OCI-LY7 (cell line): Measurements from ENCODE around the gene SLC44A3. TPM values are rescaled to one million over a fixed set of nuclear protein-coding genes. Genes with fewer than 3 reads are reported as not detected.

Experiments used
- BruUV-seq: library from RNA; stranded (reverse); fragments of 400-500 nt; replicated peaks from 2 replicates; lab custom pipeline; 2021; lab: Mats Ljungman, UMichigan
- CTCF ChIA-PET: fragments of 300-600 bp; sonication (Branson Sonifier 250); formaldehyde crosslinking; loops from one replicate; lab custom pipeline; 2022; ENCODE audit warnings: antibody characterized with exemption; ENCODE audit not compliant: unreplicated experiment; lab: Charles Lee
- POLR2A ChIA-PET: fragments of 300-600 bp; sonication (Branson Sonifier 250); formaldehyde crosslinking; loops from one replicate; lab custom pipeline; 2022; ENCODE audit warnings: antibody characterized with exemption; lab: Charles Lee
- DNase-seq: peaks from one replicate; pipeline ENCODE4 v3.0.0-alpha.2; 2015; ENCODE audit warnings: low spot score
- H2AFZ ChIP-seq: fragments of 200-600 bp; sonication (generic), shearing (Covaris generic); 2 replicates; pipeline ENCODE4 v1.6.1; 2014; ENCODE audit warnings: mild to moderate bottlenecking, antibody characterized with exemption, low read length, moderate library complexity
- H3K27ac ChIP-seq: fragments of 200-600 bp; sonication (generic); 2 replicates; pipeline ENCODE4 v1.5.1; 2014; ENCODE audit warnings: mixed run types, low read depth, mild to moderate bottlenecking, moderate library complexity, low read length, inconsistent platforms; ENCODE audit not compliant: poor library complexity, severe bottlenecking
- H3K36me3 ChIP-seq: fragments of 200-600 bp; sonication (generic); 2 replicates; pipeline ENCODE4 v1.6.1; 2014; ENCODE audit warnings: mild to moderate bottlenecking, antibody characterized with exemption, low read length, moderate library complexity, mixed read lengths; ENCODE audit not compliant: insufficient read depth
- H3K4me1 ChIP-seq: fragments of 200-600 bp; sonication (generic); 2 replicates; pipeline ENCODE4 v1.5.1; 2014; ENCODE audit warnings: mild to moderate bottlenecking, low read length; ENCODE audit not compliant: insufficient read depth, poor library complexity, severe bottlenecking
- H3K4me2 ChIP-seq: fragments of 200-600 bp; sonication (generic); 2 replicates; pipeline ENCODE4 v1.6.1; 2014; ENCODE audit warnings: mild to moderate bottlenecking, low read length
- H3K4me3 ChIP-seq: fragments of 200-600 bp; sonication (generic); 2 replicates; pipeline ENCODE4 v1.5.1; 2014; ENCODE audit warnings: mild to moderate bottlenecking, low read depth, low read length; ENCODE audit not compliant: poor library complexity, severe bottlenecking
- H3K79me2 ChIP-seq: fragments of 200-600 bp; sonication (generic); 2 replicates; pipeline ENCODE4 v1.6.1; 2016; ENCODE audit warnings: low read depth, mild to moderate bottlenecking, low read length, moderate library complexity, mixed read lengths; ENCODE audit not compliant: insufficient read depth
- H3K9me2 ChIP-seq: fragments of 200-600 bp; sonication (generic); 2 replicates; pipeline ENCODE4 v1.6.1; 2016; ENCODE audit warnings: mild to moderate bottlenecking, low read length, mixed read lengths; ENCODE audit not compliant: insufficient read depth
- H3K9me3 ChIP-seq: fragments of 200-600 bp; sonication (generic); 2 replicates; pipeline ENCODE4 v1.6.1; 2014; ENCODE audit warnings: mild to moderate bottlenecking, mixed run types, low read length, mixed read lengths
- H4K20me1 ChIP-seq: fragments of 200-600 bp; sonication (generic); 2 replicates; pipeline ENCODE4 v1.6.1; 2014; ENCODE audit warnings: mild to moderate bottlenecking, antibody characterized with exemption, low read length, moderate library complexity, mixed read lengths; ENCODE audit not compliant: insufficient read depth
- CTCF ChIP-seq: fragments of 200-600 bp; sonication (generic); conservative IDR thresholded peaks from 2 replicates; pipeline ENCODE4 v1.5.1; 2014; ENCODE audit warnings: mild to moderate bottlenecking, antibody characterized with exemption, low read length, moderate library complexity, mixed read lengths
- EZH2phosphoT487 ChIP-seq: fragments of 200-600 bp; sonication (generic); IDR thresholded peaks from 2 replicates; pipeline ENCODE4 v1.6.1; 2018; ENCODE audit warnings: low read depth, borderline replicate concordance, mild to moderate bottlenecking, mixed run types, antibody characterized with exemption, low read length, moderate library complexity, mixed read lengths
- intact Hi-C: fragments of 100-400 bp; cut with micrococcal nuclease; formaldehyde crosslinking; loops from one replicate; pipeline ENCODE4 v1.10.0; 2022; ENCODE audit not compliant: unreplicated experiment
- total RNA-seq, 2 experiments: library from RNA; depleted of rRNA in 1 of 2; stranded (reverse); fragments of >200 nt in 1 of 2; shearing (Covaris generic) in 1 of 2; gene quantifications; 2 replicates each; pipeline ENCODE4 v1.2.3, GENCODE V29; 2014 to 2022

Gene SLC44A3
- total RNA-seq, 2 experiments from 2014 or later, result not detected

- no peak overlapping the region for H3K27ac ChIP-seq
- no peaks in the 10 kb centered on the region for H3K4me1 ChIP-seq
- peak overlapping the region; percentile 51; the same call in 1 of the 2 replicates for H3K4me2 ChIP-seq
- ChIA-PET POLR2A (interaction anchor here (0.6 to 0.7 kb wide), 2 partner anchors 205 to 284 kb away, joined by 3 to 4 read pairs; no protein-coding TSS in a partner anchor), CTCF (interaction anchor here (0.6 to 1.7 kb wide), 8 partner anchors 57 to 379 kb away, joined by 3 to 9 read pairs (median 4); partner anchors contain the start of gene RWDD3)
- no peaks in the 10 kb centered on the region for H3K79me2 ChIP-seq
- intact Hi-C loops, result loop anchor here (1.0 kb wide), 1 partner anchor 189 kb away; no protein-coding TSS in a partner anchor
- no peaks in the 10 kb centered on the region for H3K9me3 ChIP-seq
- 0 out of 2 replicates have a peak overlapping the region, but pooled peaks have one; percentile 26 for H2AFZ ChIP-seq
- TF ChIP-seq CTCF (peak; percentile 83), EZH2phosphoT487 (no peak)
- no TSS peak for BruUV-seq
- no peak overlapping the region for H3K4me3 ChIP-seq
- no peaks in the 10 kb centered on the region for H3K36me3 ChIP-seq
- DNase-seq, result peak; percentile 77
- no peaks in the 10 kb centered on the region for H3K9me2 ChIP-seq
- no peaks in the 10 kb centered on the region for H4K20me1 ChIP-seq
These were observed 34.5 kb downstream of the SLC44A3 start for GRCh38 chr1:94854458-94855306.

- DNase-seq, result no peak
These were observed 35.1 kb downstream of the SLC44A3 start for GRCh38 chr1:94855307-94855700.

More at GRCh38 chr1:94855307-94855700, 35.1 kb downstream of the SLC44A3 start:
- BruUV-seq, result no TSS peak
- Histone ChIP-seq H3K79me2 (no peaks in the 10 kb centered on the region), H4K20me1 (no peaks in the 10 kb centered on the region), H3K4me3 (no peak overlapping the region), H2AFZ (no peak overlapping the region), H3K9me3 (no peaks in the 10 kb centered on the region), H3K27ac (no peak overlapping the region), H3K9me2 (no peaks in the 10 kb centered on the region), H3K4me1 (no peaks in the 10 kb centered on the region), H3K4me2 (no peak overlapping the region), H3K36me3 (no peaks in the 10 kb centered on the region)
- ChIA-PET POLR2A (interaction anchor here (0.6 to 0.7 kb wide), 3 partner anchors 145 to 284 kb away, joined by 3 to 4 read pairs (median 3); no protein-coding TSS in a partner anchor), CTCF (interaction anchor here (0.6 to 1.2 kb wide), 4 partner anchors 60 to 378 kb away, joined by 3 to 7 read pairs (median 3); no protein-coding TSS in a partner anchor)
- TF ChIP-seq EZH2phosphoT487, result no peak
- TF ChIP-seq CTCF, result no peak
- intact Hi-C loops, result no loop called here
